ENCODE results near the gene ZXDC. TPM values are rescaled to one million over a fixed set of nuclear protein-coding genes. Genes with fewer than 3 reads are reported as not detected.

The ZXDC gene
- total RNA-seq, 4 donors from 2014 or later = 22.7 to 47.0 (median 27.9) TPM

DNA sequence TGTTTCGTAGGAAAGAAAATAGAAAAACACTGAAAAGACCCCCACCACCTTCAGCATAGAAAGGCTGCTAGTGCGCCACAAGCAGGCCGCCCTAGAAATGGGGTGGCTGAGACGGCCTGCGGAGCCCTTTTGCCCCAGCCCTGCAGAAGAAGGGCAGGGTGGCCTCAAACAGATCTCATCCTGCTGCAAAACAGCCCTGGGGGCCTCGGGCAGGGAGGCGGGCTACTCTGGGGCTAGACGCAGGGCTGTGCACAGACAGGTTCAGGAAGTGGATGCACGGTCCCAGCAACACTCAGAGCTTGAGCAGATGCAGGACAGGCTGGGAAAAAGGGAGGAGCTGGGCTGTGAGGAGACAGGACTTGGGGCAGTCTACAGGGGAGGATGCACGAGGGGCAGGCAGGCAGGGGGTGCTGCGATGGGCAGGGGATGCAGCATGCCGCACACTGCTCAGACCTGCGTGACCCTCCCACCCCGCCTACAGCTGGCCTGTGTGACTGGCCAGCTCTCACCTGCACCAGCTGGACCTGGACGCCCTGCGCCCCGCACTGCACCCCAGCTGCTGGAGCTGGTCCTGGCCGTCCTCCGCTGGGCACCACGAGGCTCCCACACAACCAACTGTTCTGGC lies 34.3 kb downstream of the ZXDC start:
- ATAC-seq (ENCODE audit: low FRiP score) (no peak), DNase-seq (ENCODE audit: low spot score) (no peak)
- TF ChIP-seq, protein P1, sequence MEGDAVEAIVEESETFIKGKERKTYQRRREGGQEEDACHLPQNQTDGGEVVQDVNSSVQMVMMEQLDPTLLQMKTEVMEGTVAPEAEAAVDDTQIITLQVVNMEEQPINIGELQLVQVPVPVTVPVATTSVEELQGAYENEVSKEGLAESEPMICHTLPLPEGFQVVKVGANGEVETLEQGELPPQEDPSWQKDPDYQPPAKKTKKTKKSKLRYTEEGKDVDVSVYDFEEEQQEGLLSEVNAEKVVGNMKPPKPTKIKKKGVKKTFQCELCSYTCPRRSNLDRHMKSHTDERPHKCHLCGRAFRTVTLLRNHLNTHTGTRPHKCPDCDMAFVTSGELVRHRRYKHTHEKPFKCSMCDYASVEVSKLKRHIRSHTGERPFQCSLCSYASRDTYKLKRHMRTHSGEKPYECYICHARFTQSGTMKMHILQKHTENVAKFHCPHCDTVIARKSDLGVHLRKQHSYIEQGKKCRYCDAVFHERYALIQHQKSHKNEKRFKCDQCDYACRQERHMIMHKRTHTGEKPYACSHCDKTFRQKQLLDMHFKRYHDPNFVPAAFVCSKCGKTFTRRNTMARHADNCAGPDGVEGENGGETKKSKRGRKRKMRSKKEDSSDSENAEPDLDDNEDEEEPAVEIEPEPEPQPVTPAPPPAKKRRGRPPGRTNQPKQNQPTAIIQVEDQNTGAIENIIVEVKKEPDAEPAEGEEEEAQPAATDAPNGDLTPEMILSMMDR (IDR thresholded peaks at IDR 0.05) = no peak

DNA sequence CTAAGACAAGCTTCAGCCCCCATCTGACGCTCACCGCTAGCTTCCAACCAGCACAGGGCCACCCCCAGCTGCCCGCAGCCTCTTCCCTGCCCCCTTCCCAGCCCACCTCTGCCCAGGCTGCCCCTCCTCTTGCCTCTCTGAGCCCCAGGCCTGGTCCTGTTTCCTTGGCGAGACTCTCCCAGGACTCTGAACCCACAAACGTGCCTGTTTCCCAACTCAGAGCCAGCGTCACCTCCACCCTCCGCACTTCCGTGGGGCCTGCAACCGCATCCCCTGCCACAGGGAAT lies 35.0 kb downstream of the ZXDC start:
- TF ChIP-seq, protein P1 (IDR thresholded peaks at IDR 0.05) = no peak
- no peak for ATAC-seq (ENCODE audit: low FRiP score)
- no peak for DNase-seq (ENCODE audit: low spot score)

DNA sequence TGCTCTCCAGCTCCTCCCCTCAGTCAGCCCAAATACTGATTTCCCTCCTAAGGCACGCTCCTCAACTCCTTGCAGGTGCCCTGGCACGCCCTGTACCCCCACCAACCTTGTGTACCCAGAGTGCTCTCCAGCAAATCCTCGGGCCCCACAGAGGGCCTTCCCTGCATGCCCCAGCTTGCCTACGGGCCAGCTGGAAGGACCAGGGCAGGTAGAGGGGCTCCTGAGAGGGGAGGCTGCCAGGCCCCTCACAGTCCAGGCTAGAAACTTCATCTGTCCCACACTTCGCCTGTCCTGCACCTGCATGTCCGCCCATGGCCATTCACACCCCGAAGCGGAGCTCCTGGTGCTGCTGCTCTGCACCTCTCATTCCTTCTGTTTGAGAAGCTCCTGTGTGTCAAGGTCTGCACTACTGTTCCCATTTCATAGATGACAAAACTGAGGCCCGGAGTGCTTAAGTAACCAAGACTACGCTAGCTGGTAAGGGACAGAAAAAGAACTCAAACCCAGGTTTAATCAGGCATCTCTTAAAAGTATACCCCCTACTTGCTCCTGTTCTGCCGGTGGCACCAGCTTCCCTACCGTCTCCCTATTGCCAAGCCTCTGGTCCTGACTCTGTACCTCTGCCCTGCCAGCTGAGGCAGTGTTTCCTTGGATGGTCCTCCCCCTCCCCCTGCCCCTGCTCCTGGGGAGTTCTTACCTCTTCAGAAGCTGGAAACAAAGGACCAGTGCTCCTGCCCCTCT lies 35.6 kb downstream of the ZXDC start:
- TF ChIP-seq, protein P1 (IDR thresholded peaks at IDR 0.05) = no peak
- DNase-seq (ENCODE audit: low spot score) (no peak), ATAC-seq (ENCODE audit: low FRiP score) (no peak)

DNA sequence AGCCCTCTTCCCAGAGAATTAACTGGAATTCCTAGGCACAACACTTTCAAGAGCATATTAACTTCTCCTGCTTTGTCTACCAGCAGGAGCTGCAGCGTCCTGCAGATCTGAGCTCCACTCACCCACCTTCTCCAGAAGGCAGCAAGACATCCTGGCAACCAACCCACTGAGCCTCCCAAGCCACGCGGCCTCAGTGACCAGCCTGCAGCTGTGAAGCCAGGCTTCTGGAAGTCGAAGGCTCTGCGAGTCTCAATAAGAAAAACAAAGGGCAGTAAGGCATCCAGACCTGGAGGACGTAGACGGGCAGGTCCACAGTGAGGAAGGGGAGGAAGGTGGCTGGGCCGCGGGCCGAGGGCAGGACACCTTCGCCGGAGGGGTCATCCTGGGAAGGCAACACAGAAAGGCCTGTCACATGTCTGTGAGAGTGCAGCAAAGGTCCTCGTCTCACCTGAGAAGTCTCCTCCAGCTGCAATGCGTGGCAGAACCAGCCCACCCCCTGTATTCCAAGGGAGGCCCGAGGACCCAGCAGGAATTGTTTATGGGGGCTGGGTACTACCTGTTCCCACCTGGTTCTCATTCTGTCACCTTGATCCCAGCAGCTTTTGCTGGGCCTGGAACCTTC lies 36.2 kb downstream of the ZXDC start:
- no peak for ATAC-seq (ENCODE audit: low FRiP score)
- TF ChIP-seq, protein P1 (IDR thresholded peaks at IDR 0.05) = no peak
- no peak for DNase-seq (ENCODE audit: low spot score)

DNA sequence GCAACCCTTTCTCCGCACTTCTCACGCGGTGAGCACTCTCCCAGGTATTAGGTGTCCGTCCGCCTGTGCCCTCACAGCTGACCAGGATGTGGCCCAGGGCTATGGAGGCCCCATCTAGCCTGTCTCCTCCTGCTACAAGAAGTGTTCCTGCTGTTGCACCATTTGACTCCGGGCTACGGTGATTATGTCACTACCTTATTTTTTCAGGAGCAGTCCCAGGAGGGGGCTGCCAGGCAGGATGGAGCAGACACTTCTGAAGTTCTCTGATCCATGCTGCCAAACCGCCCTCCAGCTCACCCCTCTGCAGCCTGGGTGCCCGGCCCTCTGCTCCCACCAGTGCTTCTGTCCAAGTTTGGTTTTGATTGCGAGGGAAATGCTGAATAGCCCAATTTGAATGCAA lies 36.9 kb downstream of the ZXDC start:
- ATAC-seq (ENCODE audit: low FRiP score) (no peak), DNase-seq (ENCODE audit: low spot score) (no peak)
- TF ChIP-seq, protein P1 (IDR thresholded peaks at IDR 0.05) = no peak

DNA sequence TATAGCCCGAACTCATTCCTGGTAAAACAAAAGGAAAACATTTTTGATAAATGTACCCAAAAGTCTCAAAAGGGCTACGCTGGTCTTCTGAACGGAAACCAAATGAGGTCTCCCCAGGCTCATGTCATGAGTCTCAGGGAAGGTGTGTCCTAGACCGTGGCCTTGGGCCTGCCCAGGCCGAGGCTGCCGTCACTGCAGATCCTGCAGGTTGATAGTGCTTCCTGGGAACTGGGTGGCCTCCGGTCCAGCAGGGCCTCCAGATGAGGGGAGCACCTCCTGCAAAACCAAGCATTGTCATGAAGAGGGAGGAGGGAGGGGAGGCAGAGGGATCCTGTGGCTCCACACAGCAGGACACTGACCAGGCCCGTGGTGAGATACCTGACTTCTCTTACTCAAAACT lies 37.5 kb downstream of the ZXDC start:
- TF ChIP-seq, protein P1 (IDR thresholded peaks at IDR 0.05) = no peak
- DNase-seq (ENCODE audit: low spot score) (no peak), ATAC-seq (ENCODE audit: low FRiP score) (no peak)

Data from omental fat pad (tissue), 4 donors.